ENCODE data around the gene RAP1B.
A peak's percentile ranks its signal among the peaks of the same experiment; 100 is the strongest.

RAP1B gene

DNA sequence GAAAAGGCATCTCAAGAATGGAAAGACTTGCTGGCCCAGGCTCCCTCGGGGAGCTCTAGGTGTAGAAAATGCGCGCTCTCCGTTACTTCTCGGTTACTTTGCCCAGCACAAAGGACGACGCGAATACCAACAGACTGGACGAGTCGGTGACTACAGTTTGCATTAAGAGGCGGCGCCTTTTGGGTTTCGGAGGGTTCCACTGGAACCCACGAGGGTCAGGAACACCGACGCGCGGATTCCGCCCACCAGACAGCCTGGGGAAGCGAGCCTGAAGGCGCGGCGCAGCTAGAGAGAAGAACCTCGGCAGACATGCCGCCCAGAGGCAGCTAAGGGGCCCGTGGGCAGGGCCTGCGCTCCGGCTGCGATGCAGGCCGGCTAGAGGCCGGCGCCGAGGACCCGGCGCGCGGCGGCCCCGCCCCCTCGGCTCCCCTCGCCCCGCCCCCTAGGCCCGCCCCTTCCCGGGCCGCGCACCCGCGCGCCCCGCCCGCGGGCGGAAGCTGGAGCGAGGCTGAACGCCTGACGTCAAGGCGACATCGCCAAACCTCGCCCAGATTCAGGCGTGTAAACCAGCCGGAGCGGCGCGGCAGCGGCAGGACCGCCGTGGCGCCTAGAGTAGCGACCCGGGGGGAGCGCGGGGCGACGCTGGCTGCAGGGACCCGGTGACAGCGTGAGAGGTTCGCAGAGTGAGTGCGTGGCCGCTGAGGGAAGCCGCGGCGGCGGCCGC, at the start of gene RAP1B:
RAP1B (plus strand) TSS at position 530 of the 724 bp plus-strand sequence. CDS start 37,826 bp downstream, outside the sequence.
- peak; percentile 96 for DNase-seq (ENCODE audit: extremely low spot score)
- POLR2A ChIA-PET, result interaction anchor here (0.6 to 1.1 kb wide), 5 partner anchors 13 to 205 kb away, joined by 3 to 6 read pairs (median 3); partner anchors contain the start of gene MDM2
- CTCF ChIA-PET, result interaction anchor here (0.8 kb wide), 1 partner anchor 19 kb away, joined by 3 read pairs; no protein-coding TSS in a partner anchor
- TF ChIP-seq, protein P1, sequence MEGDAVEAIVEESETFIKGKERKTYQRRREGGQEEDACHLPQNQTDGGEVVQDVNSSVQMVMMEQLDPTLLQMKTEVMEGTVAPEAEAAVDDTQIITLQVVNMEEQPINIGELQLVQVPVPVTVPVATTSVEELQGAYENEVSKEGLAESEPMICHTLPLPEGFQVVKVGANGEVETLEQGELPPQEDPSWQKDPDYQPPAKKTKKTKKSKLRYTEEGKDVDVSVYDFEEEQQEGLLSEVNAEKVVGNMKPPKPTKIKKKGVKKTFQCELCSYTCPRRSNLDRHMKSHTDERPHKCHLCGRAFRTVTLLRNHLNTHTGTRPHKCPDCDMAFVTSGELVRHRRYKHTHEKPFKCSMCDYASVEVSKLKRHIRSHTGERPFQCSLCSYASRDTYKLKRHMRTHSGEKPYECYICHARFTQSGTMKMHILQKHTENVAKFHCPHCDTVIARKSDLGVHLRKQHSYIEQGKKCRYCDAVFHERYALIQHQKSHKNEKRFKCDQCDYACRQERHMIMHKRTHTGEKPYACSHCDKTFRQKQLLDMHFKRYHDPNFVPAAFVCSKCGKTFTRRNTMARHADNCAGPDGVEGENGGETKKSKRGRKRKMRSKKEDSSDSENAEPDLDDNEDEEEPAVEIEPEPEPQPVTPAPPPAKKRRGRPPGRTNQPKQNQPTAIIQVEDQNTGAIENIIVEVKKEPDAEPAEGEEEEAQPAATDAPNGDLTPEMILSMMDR (IDR thresholded peaks at IDR 0.05; ENCODE audit: control extremely low read depth, extremely low read depth, low read depth, missing control alignments), result no peak

DNA sequence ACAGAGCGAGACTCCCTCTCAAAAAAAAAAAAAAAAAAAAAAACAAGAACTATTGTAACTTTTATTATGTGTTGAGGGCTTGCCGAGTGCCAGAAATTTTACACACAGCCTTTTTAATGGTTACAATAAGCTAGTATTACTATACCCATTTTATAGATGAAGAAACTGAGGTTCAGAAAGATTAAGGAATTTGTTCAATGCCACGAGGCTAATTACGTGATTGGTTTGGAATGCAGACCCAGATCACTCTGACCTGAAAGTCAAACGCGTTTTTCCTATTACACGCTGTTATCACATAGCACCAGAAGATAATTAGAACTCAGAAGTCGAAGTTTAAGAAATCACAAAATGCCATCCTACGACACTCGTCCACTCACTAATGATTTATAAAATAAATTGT, 48.9 kb upstream of the RAP1B start:
- TF ChIP-seq, protein P1 (IDR thresholded peaks at IDR 0.05; ENCODE audit: control extremely low read depth, extremely low read depth, low read depth, missing control alignments), result no peak
- ChIA-PET POLR2A (no interaction called here), CTCF (interaction anchor here (0.8 kb wide), 1 partner anchor 25 kb away, joined by 3 read pairs; no protein-coding TSS in a partner anchor)
- DNase-seq (ENCODE audit: extremely low spot score), result no peak

DNA sequence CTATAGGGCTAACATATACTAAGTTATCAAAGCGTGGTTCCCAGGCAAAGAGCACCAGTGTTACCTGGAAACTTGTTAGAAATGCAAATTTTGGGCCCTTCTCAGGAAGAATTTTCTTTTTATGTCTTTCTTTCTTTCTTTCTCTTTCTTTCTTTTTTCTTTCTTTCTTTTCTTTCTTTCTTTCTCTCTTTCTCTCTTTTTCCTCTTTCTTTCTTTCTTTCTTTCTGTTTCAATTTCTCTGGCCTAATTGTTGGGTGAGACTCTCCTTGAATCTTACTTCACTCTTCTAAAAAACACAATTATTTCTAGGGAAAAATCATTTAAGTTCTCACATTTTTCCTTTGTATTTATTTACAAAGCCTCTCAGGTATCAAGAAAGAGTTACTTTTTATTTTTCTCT, 46.5 kb upstream of the RAP1B start:
- POLR2A ChIA-PET, result interaction anchor here (0.6 kb wide), 1 partner anchor 251 kb away, joined by 3 read pairs; no protein-coding TSS in a partner anchor
- TF ChIP-seq, protein P1 (IDR thresholded peaks at IDR 0.05; ENCODE audit: control extremely low read depth, extremely low read depth, low read depth, missing control alignments), result no peak
- no peak for DNase-seq (ENCODE audit: extremely low spot score)
- CTCF ChIA-PET, result interaction anchor here (1.1 to 1.7 kb wide), 3 partner anchors 9 to 15 kb away, joined by 3 to 4 read pairs (median 3); no protein-coding TSS in a partner anchor

DNA sequence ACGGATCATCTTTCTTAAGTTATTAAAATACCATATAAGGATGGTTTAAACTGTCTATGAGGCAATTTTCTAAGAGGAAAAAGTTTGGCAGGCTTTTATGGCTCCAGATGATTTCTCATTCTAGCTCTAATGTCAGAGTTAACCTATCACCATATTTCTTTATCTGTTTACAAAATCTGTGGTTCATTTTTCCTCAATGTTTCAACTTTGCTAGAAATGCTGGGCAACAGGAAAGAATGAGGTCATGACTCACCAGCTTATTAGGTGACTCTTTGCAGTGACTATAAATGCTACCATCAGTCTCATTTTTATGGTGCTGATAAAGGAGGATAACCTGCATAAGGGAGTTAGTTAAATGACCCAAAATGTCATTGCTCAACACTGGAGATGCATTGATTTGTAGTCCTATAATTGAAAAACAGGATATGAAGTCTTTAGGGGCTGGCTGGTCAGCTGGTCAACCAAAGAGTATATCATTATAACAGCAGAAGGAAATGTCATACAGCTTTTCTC, 45.3 kb upstream of the RAP1B start:
- DNase-seq (ENCODE audit: extremely low spot score), result no peak
- TF ChIP-seq, protein P1 (IDR thresholded peaks at IDR 0.05; ENCODE audit: control extremely low read depth, extremely low read depth, low read depth, missing control alignments), result no peak
- POLR2A ChIA-PET, result no interaction called here
- CTCF ChIA-PET, result interaction anchor here (1.0 kb wide), 1 partner anchor 14 kb away, joined by 3 read pairs; no protein-coding TSS in a partner anchor

DNA sequence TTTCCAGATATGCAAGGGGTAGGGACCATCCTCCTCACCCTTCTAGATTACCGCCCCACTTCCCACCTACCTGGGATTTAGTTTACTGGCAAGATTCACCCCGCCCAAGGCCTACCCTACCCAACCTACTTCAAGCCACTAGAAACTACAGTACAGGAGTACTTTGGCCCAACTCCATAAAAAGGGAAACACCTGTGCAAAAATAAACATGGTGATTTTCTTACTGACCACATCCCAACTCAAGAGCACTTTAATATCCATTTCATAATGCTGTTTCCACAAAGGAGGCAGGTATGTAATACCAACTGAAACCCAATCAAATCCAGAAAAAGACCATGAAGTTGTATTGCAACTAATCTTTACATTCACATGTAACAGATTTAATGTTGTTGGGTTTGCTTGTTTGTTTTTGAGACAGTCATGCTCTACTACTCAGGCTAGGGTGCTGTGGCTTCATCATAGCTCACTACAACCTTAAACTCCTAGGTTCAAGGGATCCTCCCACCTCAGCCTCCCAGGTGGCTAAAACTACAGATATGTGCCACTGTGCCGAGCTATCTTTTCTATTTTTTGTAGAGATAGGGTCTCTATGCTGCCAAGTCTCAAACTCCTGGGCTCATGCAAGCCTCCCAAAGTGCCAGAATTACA, 41.7 kb upstream of the RAP1B start:
- CTCF ChIA-PET, result interaction anchor here (1.2 kb wide), 1 partner anchor 17 kb away, joined by 3 read pairs; no protein-coding TSS in a partner anchor
- TF ChIP-seq, protein P1 (IDR thresholded peaks at IDR 0.05; ENCODE audit: control extremely low read depth, extremely low read depth, low read depth, missing control alignments), result no peak
- POLR2A ChIA-PET, result no interaction called here
- DNase-seq (ENCODE audit: extremely low spot score), result no peak

DNA sequence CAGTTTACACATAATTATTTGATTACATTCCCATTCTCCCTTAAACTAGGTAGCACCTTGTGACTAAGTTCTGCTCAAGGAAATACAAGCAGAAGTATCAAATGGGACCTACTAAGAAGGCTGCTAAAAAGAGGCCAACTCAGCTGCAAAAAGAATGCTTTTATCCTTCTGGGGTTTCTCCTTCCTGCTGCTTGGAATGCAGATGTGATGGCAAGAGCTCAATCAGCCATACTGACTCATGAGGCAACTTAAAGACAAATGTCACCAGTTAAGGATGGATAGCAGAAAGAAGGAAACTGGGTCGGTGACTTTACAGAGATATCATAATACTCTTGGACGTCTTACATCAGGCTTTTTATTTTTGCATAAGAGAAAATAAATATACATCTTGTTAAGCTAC, 38.0 kb upstream of the RAP1B start:
- ChIA-PET POLR2A (no interaction called here), CTCF (interaction anchor here (0.8 to 1.2 kb wide), 2 partner anchors 9 to 10 kb away, joined by 3 read pairs; no protein-coding TSS in a partner anchor)
- no peak for DNase-seq (ENCODE audit: extremely low spot score)
- TF ChIP-seq, protein P1 (IDR thresholded peaks at IDR 0.05; ENCODE audit: control extremely low read depth, extremely low read depth, low read depth, missing control alignments), result no peak
